GM10266 (cell line): Measurements from ENCODE around the gene FOXO4.

Source experiments
- DNase-seq: peaks from one replicate; pipeline ENCODE4 v3.0.0; 2012; ENCODE audit errors: extremely low spot score
- CTCF ChIP-seq: IDR thresholded peaks from 2 replicates; pipeline ENCODE4 v1.5.1; 2012; ENCODE audit warnings: mild to moderate bottlenecking, low read depth; ENCODE audit not compliant: control insufficient read depth, insufficient read depth; ENCODE audit errors: missing control alignments

FOXO4 gene

GRCh38 chrX:71067089-71067488 lies 28.6 kb upstream of the FOXO4 start:
- TF ChIP-seq CTCF, result no peak
- no peak for DNase-seq

GRCh38 chrX:71067712-71068043 lies 28.0 kb upstream of the FOXO4 start:
- TF ChIP-seq CTCF, result no peak
- peak; percentile 4 for DNase-seq

GRCh38 chrX:71068044-71068918 lies 27.4 kb upstream of the FOXO4 start, which contains the start of gene SNX12:
Gene SNX12 (minus strand): TSS chrX:71068334. CDS start chrX:71068306, 28 bp downstream.
- peak; percentile 19 for TF ChIP-seq CTCF
- peak; percentile 89 for DNase-seq

DNA sequence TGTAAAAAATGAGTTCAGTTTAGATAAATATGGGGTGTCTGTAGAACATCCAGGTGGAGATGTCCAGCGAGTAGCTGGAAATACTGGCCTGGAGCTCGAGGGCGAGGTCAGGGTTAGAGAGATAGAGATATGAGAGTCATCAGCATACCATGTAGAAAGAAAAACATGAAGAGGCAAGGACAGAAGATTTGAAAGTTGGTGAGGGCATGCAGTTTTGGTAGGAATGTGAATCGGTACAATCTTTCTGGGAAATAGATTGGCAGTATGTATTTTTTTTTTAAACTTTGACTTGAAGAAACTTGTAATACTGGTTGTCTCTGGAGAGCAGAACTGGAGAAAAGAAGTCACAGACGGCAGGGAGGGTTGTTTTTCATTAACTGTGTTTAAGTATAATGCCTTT lies 25.1 kb upstream of the FOXO4 start:
- TF ChIP-seq CTCF, result no peak
- no peak for DNase-seq

DNA sequence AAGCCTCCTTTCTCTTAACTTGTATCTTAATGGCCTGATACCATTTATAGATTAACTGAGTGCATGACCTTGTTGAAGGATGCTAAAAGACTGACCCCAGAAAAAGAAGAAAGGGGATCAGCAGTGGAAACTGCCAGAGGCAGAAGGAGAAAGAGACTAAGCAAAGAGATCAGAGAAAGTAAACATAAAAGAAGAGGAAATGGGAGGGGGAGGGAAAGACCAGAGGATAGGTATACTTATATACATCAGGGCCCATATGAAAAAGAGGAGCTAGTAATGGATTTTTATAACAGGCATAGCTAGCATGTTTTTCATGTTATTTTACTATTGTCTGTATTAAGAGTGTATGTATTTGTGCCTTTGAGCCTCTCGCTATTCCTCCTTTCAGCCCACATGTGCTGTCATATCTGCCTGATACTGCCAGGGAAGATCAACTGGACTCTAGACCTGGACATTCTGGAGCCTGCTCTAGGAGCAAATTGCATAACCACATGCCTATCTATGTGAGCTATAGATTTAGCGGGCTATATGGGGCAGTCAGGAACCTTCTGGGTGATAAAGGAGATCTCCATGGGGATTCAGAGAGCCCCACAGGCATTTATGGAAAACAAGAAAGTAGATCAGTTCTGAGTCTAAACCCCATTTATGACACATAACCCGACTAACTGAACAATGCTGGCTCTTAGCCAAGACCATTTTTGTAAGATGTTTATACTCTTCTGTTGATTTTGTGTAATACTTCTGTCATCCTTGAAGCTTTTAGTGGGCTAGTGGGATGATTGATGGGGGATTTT lies 14.1 kb upstream of the FOXO4 start:
- no peak for DNase-seq
- TF ChIP-seq CTCF, result no peak

DNA sequence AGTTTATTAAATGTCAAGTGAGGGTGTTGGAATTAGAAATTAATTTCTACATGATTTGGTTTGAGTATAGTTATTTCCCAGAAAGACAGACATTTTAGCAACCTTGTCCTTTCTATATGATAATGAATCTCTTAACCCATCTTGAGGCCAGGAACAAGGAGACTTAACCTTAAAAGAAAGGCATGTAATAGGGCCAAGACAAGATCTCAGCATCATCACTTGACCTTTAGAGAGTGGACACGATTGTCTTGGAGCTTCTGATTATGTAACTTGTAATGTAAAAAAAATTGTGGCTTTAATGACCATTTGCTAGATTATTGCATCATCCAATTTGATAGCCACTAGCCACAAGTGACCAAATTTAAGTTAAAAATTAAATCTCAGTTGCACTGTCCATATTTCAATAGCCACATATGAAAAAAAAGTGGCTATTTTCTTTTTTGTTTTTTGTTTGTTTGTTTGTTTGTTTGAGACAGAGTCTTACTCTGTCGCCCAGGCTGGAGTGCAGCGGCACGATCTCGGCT lies 13.5 kb upstream of the FOXO4 start:
- TF ChIP-seq CTCF, result no peak
- no peak for DNase-seq

DNA sequence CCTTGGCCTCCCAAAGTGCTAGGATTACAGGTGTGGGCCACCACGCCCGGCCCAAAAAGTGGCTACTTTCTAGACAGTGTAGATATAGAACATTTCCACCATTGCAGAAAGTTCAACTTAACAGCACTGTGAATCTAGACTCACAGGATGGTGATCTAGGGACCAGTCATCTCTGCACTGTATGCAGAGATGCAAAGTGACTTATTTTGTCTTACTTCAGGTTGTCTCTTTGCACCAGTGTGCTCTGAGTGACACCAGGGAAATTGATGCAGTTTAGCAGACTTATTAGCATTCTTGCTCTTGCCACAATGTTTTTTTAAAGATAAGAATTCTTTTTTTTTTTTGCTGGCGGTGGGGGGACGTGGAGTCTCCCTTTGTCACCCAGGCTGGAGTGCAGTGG lies 12.8 kb upstream of the FOXO4 start:
- no peak for DNase-seq
- TF ChIP-seq CTCF, result no peak
